ENCODE data around the gene CLN5.

CLN5 gene

DNA sequence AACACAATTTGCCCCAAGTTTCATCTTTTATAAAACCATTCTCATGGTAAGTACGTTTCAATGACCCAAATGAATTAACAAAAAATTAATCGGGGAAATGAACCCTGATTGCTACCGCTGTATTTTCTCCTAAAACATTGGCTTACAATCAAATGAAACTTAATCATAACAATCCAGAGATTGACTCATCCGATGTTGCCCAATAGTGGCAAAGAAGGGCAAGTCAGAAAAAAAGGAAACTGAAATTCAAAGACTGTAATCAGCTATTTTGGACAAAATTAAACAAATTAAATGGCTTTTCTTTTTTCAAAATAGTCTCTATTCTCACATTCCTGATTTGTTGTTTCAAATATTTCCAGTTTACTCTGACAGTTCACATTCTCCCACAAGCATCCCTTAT, 47.4 kb upstream of the CLN5 start:
- no peak overlapping the region for H3K4me2 ChIP-seq (ENCODE audit: low read depth, low read length, poor library complexity, severe bottlenecking)
- no peaks in the 10 kb centered on the region for H3K36me3 ChIP-seq (ENCODE audit: low read length)
- H3K9me3 ChIP-seq (ENCODE audit: insufficient read depth, low read length): peaks cover 4% of the 10 kb centered on the region; the same call in 1 of the 2 replicates
- H3K9me2 ChIP-seq (replicated peaks; ENCODE audit: insufficient read depth, low read length): no peaks in the 10 kb centered on the region
- TF ChIP-seq, protein P1, sequence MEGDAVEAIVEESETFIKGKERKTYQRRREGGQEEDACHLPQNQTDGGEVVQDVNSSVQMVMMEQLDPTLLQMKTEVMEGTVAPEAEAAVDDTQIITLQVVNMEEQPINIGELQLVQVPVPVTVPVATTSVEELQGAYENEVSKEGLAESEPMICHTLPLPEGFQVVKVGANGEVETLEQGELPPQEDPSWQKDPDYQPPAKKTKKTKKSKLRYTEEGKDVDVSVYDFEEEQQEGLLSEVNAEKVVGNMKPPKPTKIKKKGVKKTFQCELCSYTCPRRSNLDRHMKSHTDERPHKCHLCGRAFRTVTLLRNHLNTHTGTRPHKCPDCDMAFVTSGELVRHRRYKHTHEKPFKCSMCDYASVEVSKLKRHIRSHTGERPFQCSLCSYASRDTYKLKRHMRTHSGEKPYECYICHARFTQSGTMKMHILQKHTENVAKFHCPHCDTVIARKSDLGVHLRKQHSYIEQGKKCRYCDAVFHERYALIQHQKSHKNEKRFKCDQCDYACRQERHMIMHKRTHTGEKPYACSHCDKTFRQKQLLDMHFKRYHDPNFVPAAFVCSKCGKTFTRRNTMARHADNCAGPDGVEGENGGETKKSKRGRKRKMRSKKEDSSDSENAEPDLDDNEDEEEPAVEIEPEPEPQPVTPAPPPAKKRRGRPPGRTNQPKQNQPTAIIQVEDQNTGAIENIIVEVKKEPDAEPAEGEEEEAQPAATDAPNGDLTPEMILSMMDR (IDR thresholded peaks at IDR 0.05; ENCODE audit: insufficient read depth, low read length, poor library complexity, severe bottlenecking): no peak
- no peak for TF ChIP-seq EZH2phosphoT487 (conservative IDR thresholded peaks at IDR 0.05; ENCODE audit: low read length)
- H3K4me3 ChIP-seq (ENCODE audit: insufficient read depth, low read length, poor library complexity, severe bottlenecking): no peak overlapping the region
- no peak overlapping the region for H3K27ac ChIP-seq (ENCODE audit: low read depth, low read length)
- no peaks in the 10 kb centered on the region for H4K20me1 ChIP-seq (ENCODE audit: low read depth, low read length)
- H3F3A ChIP-seq (ENCODE audit: insufficient read depth): no peaks in the 10 kb centered on the region
- H2AFZ ChIP-seq (ENCODE audit: low read depth, low read length, severe bottlenecking): no peak overlapping the region
- no peaks in the 10 kb centered on the region for H3K79me2 ChIP-seq (ENCODE audit: insufficient read depth, low read length)
- H3K27me3 ChIP-seq (ENCODE audit: low read length): no peaks in the 10 kb centered on the region
- H3K9ac ChIP-seq (ENCODE audit: low read length): no peak overlapping the region

DNA sequence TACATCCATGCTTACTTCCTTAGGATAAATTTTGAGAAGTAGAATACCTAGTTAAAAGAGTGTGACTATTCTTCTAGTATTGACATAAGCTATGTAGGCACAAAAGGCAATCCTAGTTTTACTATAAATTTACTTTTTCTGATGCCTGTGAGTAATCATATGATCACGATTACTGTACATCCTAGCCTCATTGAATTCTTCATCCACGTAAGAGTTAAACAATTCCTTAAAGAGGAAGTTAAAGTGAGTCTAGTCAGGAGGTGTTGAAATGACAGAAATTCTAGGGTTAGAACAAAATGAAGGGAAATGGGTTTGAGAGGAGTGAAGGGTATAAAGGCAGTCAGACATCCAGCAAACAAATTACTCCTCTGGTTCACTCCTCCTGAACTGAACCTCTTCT, 43.7 kb upstream of the CLN5 start, which contains the start of gene ACOD1:
Gene ACOD1 (plus strand): TSS at position 363 of the 400 bp plus-strand sequence. CDS start 48 bp downstream, outside the sequence.
- Histone ChIP-seq H3K79me2 (ENCODE audit: insufficient read depth, low read length) (no peaks in the 10 kb centered on the region), H4K20me1 (ENCODE audit: low read depth, low read length) (no peaks in the 10 kb centered on the region), H3K4me3 (ENCODE audit: insufficient read depth, low read length, poor library complexity, severe bottlenecking) (no peak within 1 kb of the TSS), H3K4me2 (ENCODE audit: low read depth, low read length, poor library complexity, severe bottlenecking) (no peak within 1 kb of the TSS), H3K9me2 (replicated peaks; ENCODE audit: insufficient read depth, low read length) (no peaks in the 10 kb centered on the region), H3K27ac (ENCODE audit: low read depth, low read length) (no peak within 1 kb of the TSS), H3K9ac (ENCODE audit: low read length) (no peak within 1 kb of the TSS), H3F3A (ENCODE audit: insufficient read depth) (no peaks in the 10 kb centered on the region), H3K27me3 (ENCODE audit: low read length) (no peaks in the 10 kb centered on the region), H2AFZ (ENCODE audit: low read depth, low read length, severe bottlenecking) (no peak within 1 kb of the TSS), H3K9me3 (ENCODE audit: insufficient read depth, low read length) (no peaks in the 10 kb centered on the region), H3K36me3 (ENCODE audit: low read length) (no peaks in the 10 kb centered on the region)
- TF ChIP-seq EZH2phosphoT487 (conservative IDR thresholded peaks at IDR 0.05; ENCODE audit: low read length): no peak
- TF ChIP-seq, protein P1 (IDR thresholded peaks at IDR 0.05; ENCODE audit: insufficient read depth, low read length, poor library complexity, severe bottlenecking): no peak

DNA sequence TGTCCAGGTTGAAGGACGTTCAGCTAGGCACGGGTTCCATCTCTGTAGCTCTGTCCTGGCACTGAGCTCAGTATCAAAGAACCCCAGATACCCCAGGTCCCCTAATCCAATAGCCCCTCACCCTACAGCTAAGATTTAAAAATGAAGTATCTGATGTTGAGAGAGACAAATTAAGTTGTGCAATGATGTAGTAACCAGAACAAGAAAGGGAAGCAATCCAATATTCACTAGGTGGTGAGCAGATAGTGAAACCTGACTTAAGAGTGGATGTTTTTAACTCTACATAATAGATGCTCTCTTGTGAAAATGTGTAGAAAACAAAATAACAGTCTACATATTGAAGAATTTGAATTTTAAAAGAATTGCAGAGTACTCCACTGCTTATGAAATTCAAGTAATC, 41.8 kb upstream of the CLN5 start:
- H3K27me3 ChIP-seq (ENCODE audit: low read length): no peaks in the 10 kb centered on the region
- no peaks in the 10 kb centered on the region for H3K36me3 ChIP-seq (ENCODE audit: low read length)
- no peaks in the 10 kb centered on the region for H3K9me2 ChIP-seq (replicated peaks; ENCODE audit: insufficient read depth, low read length)
- no peaks in the 10 kb centered on the region for H3K9me3 ChIP-seq (ENCODE audit: insufficient read depth, low read length)
- H3K4me3 ChIP-seq (ENCODE audit: insufficient read depth, low read length, poor library complexity, severe bottlenecking): no peak overlapping the region
- H2AFZ ChIP-seq (ENCODE audit: low read depth, low read length, severe bottlenecking): no peak overlapping the region
- no peaks in the 10 kb centered on the region for H3K79me2 ChIP-seq (ENCODE audit: insufficient read depth, low read length)
- H3K9ac ChIP-seq (ENCODE audit: low read length): no peak overlapping the region
- no peak overlapping the region for H3K4me2 ChIP-seq (ENCODE audit: low read depth, low read length, poor library complexity, severe bottlenecking)
- H4K20me1 ChIP-seq (ENCODE audit: low read depth, low read length): no peaks in the 10 kb centered on the region
- no peak overlapping the region for H3K27ac ChIP-seq (ENCODE audit: low read depth, low read length)
- no peak for TF ChIP-seq EZH2phosphoT487 (conservative IDR thresholded peaks at IDR 0.05; ENCODE audit: low read length)
- TF ChIP-seq, protein P1 (IDR thresholded peaks at IDR 0.05; ENCODE audit: insufficient read depth, low read length, poor library complexity, severe bottlenecking): no peak
- no peaks in the 10 kb centered on the region for H3F3A ChIP-seq (ENCODE audit: insufficient read depth)

Data from SU-DHL-6 (cell line).